ENCODE results near the gene CYFIP1. TPM values are rescaled to one million over a fixed set of nuclear protein-coding genes. Genes with fewer than 3 reads are reported as not detected.

Gene CYFIP1
- total and polyA plus RNA-seq, 2 of the 13 experiments (the other 11 are each of a cell fraction or from before 2014, with no cell fraction given): 38.1 to 58.3 TPM

DNA sequence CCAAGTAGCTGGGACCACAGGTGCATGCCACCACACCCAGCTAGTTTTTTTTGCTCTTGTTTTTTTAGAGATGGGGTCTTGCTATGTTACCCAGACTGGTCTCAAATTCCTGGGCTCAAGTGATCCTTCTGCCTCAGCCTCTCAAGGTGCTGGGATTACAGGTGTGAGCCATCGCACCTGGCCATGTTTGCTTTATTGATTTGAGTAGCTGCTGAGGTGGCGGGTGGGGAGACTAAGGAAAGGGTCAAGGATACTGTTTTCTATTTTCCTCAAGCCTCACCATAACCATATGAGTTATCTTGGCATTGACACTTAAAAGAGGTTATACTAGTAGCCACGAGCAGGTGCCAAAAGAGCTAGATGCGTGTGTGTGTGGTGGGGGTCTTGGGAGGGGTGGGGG is 39.0 kb downstream of the CYFIP1 start:
- Histone ChIP-seq H3K27me3 (ENCODE audit: control insufficient read depth in 1 of 2, insufficient read depth in 2 of 2, low read length in 2 of 2) (no peaks in the 10 kb centered on the region), H3K4me2 (ENCODE audit: low read depth, low read length) (no peak overlapping the region), H3K4me1 (ENCODE audit: insufficient read depth, low read length) (0 out of 2 replicates have a peak, but pooled peaks cover 7% of the 10 kb centered on the region), H3K36me3 (replicated peaks in 1 of 2; ENCODE audit: control insufficient read depth in 1 of 2, insufficient read depth in 2 of 2, low read length in 2 of 2) (peaks cover 26 to 64% of the 10 kb centered on the region in 2 experiments; a peak in 4 of 5 replicates), H3K9ac (ENCODE audit: insufficient read depth, low read depth, low read length) (no peak overlapping the region), H3K27ac (ENCODE audit: extremely low read length, insufficient read depth, low read length) (no peak overlapping the region), H2AFZ (ENCODE audit: low read length) (no peak overlapping the region), H3K9me3 (ENCODE audit: low read length) (no peaks in the 10 kb centered on the region), H3K79me2 (ENCODE audit: insufficient read depth, low read length) (no peaks in the 10 kb centered on the region), H4K20me1 (ENCODE audit: insufficient read depth, low read length) (0 out of 2 replicates have a peak, but pooled peaks cover 4% of the 10 kb centered on the region), H3K4me3 (replicated peaks in 1 of 3; ENCODE audit: insufficient read depth in 1 of 3, low read depth in 2 of 3, low read length in 3 of 3) (no peak overlapping the region)
- in situ Hi-C loops (cut with HindIII; ENCODE audit: extremely low pct_ligation_motif_present, low pct_unique_long_range_greater_than_20kb): no loop called here
- ChIA-PET CTCF (ENCODE audit: low intra/inter-chr PET ratio, low total read pairs) (no interaction called here), POLR2A (no interaction called here)
- BruUV-seq (replicated peaks): no TSS peak
- intact Hi-C loops (cut with micrococcal nuclease; ENCODE audit: unreplicated experiment): no loop called here
- no peak for DNase-seq (ENCODE audit: low spot score)
- FAIRE-seq: no peak
- 96% methylated on average over 4 of the region's 4 CpGs for WGBS (ENCODE audit: low lambda C conversion rate)
- ATAC-seq: no peak
- TF ChIP-seq ZNF557 (CRISPR knock-in tag; IDR thresholded peaks at IDR 0.05): no peak
- TF ChIP-seq ZNF33A (CRISPR knock-in tag; IDR thresholded peaks at IDR 0.05; ENCODE audit: borderline replicate concordance): no peak
- TF ChIP-seq, protein P1, sequence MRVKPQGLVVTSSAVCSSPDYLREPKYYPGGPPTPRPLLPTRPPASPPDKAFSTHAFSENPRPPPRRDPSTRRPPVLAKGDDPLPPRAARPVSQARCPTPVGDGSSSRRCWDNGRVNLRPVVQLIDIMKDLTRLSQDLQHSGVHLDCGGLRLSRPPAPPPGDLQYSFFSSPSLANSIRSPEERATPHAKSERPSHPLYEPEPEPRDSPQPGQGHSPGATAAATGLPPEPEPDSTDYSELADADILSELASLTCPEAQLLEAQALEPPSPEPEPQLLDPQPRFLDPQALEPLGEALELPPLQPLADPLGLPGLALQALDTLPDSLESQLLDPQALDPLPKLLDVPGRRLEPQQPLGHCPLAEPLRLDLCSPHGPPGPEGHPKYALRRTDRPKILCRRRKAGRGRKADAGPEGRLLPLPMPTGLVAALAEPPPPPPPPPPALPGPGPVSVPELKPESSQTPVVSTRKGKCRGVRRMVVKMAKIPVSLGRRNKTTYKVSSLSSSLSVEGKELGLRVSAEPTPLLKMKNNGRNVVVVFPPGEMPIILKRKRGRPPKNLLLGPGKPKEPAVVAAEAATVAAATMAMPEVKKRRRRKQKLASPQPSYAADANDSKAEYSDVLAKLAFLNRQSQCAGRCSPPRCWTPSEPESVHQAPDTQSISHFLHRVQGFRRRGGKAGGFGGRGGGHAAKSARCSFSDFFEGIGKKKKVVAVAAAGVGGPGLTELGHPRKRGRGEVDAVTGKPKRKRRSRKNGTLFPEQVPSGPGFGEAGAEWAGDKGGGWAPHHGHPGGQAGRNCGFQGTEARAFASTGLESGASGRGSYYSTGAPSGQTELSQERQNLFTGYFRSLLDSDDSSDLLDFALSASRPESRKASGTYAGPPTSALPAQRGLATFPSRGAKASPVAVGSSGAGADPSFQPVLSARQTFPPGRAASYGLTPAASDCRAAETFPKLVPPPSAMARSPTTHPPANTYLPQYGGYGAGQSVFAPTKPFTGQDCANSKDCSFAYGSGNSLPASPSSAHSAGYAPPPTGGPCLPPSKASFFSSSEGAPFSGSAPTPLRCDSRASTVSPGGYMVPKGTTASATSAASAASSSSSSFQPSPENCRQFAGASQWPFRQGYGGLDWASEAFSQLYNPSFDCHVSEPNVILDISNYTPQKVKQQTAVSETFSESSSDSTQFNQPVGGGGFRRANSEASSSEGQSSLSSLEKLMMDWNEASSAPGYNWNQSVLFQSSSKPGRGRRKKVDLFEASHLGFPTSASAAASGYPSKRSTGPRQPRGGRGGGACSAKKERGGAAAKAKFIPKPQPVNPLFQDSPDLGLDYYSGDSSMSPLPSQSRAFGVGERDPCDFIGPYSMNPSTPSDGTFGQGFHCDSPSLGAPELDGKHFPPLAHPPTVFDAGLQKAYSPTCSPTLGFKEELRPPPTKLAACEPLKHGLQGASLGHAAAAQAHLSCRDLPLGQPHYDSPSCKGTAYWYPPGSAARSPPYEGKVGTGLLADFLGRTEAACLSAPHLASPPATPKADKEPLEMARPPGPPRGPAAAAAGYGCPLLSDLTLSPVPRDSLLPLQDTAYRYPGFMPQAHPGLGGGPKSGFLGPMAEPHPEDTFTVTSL (CRISPR knock-in tag; IDR thresholded peaks at IDR 0.05; ENCODE audit: borderline replicate concordance): no peak
- TF ChIP-seq, protein P2, sequence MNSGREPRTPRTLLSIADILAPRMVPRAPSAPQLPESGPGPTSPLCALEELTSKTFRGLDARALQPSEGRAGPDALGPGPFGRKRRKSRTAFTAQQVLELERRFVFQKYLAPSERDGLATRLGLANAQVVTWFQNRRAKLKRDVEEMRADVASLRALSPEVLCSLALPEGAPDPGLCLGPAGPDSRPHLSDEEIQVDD (CRISPR knock-in tag; IDR thresholded peaks at IDR 0.05; ENCODE audit: borderline replicate concordance): no peak
- TF ChIP-seq, protein P3, sequence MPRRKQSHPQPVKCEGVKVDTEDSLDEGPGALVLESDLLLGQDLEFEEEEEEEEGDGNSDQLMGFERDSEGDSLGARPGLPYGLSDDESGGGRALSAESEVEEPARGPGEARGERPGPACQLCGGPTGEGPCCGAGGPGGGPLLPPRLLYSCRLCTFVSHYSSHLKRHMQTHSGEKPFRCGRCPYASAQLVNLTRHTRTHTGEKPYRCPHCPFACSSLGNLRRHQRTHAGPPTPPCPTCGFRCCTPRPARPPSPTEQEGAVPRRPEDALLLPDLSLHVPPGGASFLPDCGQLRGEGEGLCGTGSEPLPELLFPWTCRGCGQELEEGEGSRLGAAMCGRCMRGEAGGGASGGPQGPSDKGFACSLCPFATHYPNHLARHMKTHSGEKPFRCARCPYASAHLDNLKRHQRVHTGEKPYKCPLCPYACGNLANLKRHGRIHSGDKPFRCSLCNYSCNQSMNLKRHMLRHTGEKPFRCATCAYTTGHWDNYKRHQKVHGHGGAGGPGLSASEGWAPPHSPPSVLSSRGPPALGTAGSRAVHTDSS (CRISPR knock-in tag; conservative IDR thresholded peaks at IDR 0.05): no peak
- TF ChIP-seq, protein P4, sequence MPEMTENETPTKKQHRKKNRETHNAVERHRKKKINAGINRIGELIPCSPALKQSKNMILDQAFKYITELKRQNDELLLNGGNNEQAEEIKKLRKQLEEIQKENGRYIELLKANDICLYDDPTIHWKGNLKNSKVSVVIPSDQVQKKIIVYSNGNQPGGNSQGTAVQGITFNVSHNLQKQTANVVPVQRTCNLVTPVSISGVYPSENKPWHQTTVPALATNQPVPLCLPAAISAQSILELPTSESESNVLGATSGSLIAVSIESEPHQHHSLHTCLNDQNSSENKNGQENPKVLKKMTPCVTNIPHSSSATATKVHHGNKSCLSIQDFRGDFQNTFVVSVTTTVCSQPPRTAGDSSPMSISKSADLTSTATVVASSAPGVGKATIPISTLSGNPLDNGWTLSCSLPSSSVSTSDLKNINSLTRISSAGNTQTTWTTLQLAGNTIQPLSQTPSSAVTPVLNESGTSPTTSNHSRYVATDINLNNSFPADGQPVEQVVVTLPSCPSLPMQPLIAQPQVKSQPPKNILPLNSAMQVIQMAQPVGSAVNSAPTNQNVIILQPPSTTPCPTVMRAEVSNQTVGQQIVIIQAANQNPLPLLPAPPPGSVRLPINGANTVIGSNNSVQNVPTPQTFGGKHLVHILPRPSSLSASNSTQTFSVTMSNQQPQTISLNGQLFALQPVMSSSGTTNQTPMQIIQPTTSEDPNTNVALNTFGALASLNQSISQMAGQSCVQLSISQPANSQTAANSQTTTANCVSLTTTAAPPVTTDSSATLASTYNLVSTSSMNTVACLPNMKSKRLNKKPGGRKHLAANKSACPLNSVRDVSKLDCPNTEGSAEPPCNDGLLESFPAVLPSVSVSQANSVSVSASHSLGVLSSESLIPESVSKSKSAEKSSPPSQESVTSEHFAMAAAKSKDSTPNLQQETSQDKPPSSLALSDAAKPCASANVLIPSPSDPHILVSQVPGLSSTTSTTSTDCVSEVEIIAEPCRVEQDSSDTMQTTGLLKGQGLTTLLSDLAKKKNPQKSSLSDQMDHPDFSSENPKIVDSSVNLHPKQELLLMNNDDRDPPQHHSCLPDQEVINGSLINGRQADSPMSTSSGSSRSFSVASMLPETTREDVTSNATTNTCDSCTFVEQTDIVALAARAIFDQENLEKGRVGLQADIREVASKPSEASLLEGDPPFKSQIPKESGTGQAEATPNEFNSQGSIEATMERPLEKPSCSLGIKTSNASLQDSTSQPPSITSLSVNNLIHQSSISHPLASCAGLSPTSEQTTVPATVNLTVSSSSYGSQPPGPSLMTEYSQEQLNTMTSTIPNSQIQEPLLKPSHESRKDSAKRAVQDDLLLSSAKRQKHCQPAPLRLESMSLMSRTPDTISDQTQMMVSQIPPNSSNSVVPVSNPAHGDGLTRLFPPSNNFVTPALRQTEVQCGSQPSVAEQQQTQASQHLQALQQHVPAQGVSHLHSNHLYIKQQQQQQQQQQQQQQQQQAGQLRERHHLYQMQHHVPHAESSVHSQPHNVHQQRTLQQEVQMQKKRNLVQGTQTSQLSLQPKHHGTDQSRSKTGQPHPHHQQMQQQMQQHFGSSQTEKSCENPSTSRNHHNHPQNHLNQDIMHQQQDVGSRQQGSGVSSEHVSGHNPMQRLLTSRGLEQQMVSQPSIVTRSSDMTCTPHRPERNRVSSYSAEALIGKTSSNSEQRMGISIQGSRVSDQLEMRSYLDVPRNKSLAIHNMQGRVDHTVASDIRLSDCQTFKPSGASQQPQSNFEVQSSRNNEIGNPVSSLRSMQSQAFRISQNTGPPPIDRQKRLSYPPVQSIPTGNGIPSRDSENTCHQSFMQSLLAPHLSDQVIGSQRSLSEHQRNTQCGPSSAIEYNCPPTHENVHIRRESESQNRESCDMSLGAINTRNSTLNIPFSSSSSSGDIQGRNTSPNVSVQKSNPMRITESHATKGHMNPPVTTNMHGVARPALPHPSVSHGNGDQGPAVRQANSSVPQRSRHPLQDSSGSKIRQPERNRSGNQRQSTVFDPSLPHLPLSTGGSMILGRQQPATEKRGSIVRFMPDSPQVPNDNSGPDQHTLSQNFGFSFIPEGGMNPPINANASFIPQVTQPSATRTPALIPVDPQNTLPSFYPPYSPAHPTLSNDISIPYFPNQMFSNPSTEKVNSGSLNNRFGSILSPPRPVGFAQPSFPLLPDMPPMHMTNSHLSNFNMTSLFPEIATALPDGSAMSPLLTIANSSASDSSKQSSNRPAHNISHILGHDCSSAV (CRISPR knock-in tag; IDR thresholded peaks at IDR 0.05; ENCODE audit: borderline replicate concordance): no peak
- TF ChIP-seq RBM22 (optimal IDR thresholded peaks at IDR 0.05; ENCODE audit: low read length): no peak
- TF ChIP-seq FOXM1 (CRISPR knock-in tag; IDR thresholded peaks at IDR 0.05): no peak
